GM13977 (cell line): Measurements from ENCODE around the gene NRIP2.

Source experiments
- DNase-seq: peaks from one replicate; pipeline ENCODE4 v3.0.0; 2012; ENCODE audit warnings: low spot score
- CTCF ChIP-seq: IDR thresholded peaks from 2 replicates; pipeline ENCODE4 v1.5.1; 2012; ENCODE audit warnings: mild to moderate bottlenecking, control low read depth; ENCODE audit not compliant: insufficient read depth; ENCODE audit errors: extremely low read depth, missing control alignments
- in situ Hi-C: fragments of 300-500 bp; cut with MboI; formaldehyde crosslinking; loops from one replicate; pipeline ENCODE4 v1.12.0; 2022; ENCODE audit warnings: low sequenced_read_pairs, low pct_unique_long_range_greater_than_20kb, mixed read lengths, inconsistent platforms; ENCODE audit not compliant: unreplicated experiment

NRIP2 gene

GRCh38 chr12:2845280-2845679, 10.4 kb upstream of the NRIP2 start:
- in situ Hi-C loops: no loop called here
- no peak for DNase-seq
- TF ChIP-seq CTCF: no peak

- in situ Hi-C loops: no loop called here
- DNase-seq: no peak
- no peak for TF ChIP-seq CTCF
Measured at GRCh38 chr12:2844786-2845185, 10.0 kb upstream of the NRIP2 start.

GRCh38 chr12:2842948-2843347, 8.1 kb upstream of the NRIP2 start:
- no peak for TF ChIP-seq CTCF
- no peak for DNase-seq
- in situ Hi-C loops: no loop called here

- no peak for DNase-seq
- TF ChIP-seq CTCF: no peak
- in situ Hi-C loops: no loop called here
Measured at GRCh38 chr12:2841056-2841650, 6.3 kb upstream of the NRIP2 start.

GRCh38 chr12:2836574-2836973, 1.7 kb upstream of the NRIP2 start:
- no peak for DNase-seq
- in situ Hi-C loops: no loop called here

GRCh38 chr12:2835691-2836403, 1.0 kb upstream of the NRIP2 start:
- DNase-seq: no peak
- in situ Hi-C loops: no loop called here
- TF ChIP-seq CTCF: no peak

More at GRCh38 chr12:2836574-2836973, 1.7 kb upstream of the NRIP2 start:
- TF ChIP-seq CTCF: no peak
